GM04504 (cell line): ENCODE results near the gene NCK1.
"Not testable (repeated sequence)": the region's sequence is repeated elsewhere in the genome, so short reads cannot be mapped to it uniquely, and the experiment has no call there.

Experiments
- DNase-seq: peaks from one replicate; pipeline ENCODE4 v3.0.0-alpha.2; 2012; ENCODE audit warnings: low read depth

The NCK1 gene

GRCh38 chr3:136862617-136863322 lies 762 bp downstream of the NCK1 start:
- peak; percentile 17 for DNase-seq

DNA sequence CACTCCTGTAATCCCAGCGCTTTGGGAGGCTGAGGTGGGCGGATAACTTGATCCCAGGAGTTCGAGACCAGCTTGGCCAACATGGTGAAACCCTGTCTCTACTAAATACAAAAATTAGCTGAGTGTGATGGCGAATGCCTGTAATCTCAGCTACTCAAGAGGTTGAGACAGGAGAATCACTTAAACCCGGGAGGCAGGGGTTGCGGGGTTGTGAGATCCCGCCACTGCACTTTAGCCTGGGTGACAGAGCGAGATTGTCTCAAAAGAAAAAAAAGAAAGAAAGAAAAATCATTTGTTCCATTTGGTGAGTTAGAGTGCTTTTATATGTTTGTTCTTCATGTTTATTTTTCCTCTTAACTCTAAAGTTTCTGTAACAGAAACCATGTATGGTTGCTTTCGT lies 7.3 kb downstream of the NCK1 start:
- no peak for DNase-seq

- not testable (repeated sequence) for DNase-seq
Measured at GRCh38 chr3:136872258-136872657, 10.2 kb downstream of the NCK1 start.

GRCh38 chr3:136879510-136879909 lies 17.5 kb downstream of the NCK1 start:
- DNase-seq = not testable (repeated sequence)

DNA sequence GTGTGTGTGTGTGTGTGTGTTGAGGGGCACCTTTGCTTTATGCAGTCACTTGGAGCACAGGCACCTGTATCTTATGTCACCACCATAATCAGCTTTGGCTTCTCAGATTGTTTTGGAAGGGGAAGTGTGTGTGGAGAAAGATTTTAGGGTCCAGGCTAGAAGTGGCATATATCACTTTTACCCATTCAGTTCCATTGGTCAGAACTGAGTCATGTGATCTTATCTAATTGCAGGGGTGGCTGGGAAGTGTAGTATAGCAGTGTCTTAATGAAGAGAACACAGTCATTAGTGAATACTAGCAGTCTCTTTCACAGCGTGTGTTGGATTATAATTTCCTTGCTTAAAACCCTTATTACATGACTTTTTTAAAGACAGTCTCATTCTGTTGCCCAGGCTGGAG lies 20.6 kb downstream of the NCK1 start:
- DNase-seq = no peak

DNA sequence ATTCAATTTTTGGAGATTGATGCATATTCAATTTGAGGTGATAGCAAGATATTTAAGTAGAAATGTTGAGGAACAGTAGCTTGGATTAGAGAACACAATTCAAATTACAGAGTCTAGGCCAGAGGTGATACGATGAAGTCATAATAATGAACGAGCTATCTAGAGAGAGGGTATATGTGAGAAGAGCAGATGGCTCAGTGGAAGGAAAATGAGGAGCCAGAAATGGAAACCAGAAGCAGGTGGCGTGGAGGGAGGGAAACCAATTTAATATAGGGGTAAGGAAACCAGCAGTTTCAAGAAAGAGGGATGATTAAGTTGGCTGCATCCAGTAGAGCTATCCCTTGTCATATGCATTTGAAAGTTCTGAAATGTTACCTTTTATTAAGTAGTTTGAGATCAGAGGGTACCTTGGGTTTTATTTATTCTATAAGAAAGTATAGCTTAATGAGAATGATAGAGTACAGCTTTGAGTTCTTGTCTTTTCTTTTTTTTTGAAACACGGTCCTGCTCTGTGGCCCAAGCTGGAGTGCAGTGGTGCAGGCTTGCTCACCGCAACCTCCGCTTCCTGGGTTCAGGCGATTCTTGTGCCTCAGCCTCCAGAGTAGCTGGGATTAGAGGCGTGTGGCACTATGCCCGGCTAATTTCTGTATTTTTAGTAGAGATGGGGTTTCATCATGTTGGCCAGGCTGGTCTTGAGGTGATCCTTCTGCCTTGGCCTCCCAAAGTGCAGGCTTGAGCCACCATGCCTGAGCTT lies 22.1 kb downstream of the NCK1 start:
- no peak for DNase-seq

DNA sequence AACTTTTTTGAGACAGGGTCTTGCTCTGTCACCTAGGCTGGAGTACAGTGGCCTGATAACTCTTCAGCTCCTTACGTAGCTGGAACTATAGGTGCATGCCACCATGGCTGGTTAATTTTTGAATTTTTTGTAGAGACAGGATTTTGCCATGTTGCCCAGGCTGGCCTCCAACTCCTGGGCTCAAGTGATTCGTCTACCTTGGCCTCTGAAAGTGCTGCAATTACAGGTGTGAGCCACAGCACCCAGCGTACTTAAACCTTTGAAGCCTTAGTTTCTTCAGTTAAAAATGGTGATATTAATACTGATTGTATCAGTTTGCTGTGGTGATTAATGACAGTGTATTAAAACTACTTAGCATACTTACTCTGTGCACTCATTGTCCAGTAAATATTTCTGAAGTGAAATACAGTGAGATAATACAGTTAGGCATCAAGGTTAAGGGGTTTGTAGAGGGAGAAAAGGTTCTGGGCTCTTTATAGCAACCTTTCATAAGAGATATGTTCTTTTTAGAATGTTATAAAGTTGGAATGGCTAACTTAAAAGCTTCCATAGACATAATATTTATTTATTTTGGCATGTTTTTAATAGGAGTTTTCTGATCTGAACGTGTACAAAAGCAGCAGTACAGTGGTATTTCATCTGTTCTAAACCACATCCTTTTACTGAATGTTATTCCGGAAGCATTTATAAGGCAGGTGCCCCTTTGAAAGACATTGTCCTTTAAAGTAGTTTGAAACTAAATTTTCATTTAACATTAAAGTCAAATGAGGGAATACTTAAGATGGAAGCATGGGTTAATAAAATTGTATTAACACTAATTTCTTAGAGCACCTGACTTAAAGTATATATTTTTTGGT lies 23.6 kb downstream of the NCK1 start:
- DNase-seq = no peak

DNA sequence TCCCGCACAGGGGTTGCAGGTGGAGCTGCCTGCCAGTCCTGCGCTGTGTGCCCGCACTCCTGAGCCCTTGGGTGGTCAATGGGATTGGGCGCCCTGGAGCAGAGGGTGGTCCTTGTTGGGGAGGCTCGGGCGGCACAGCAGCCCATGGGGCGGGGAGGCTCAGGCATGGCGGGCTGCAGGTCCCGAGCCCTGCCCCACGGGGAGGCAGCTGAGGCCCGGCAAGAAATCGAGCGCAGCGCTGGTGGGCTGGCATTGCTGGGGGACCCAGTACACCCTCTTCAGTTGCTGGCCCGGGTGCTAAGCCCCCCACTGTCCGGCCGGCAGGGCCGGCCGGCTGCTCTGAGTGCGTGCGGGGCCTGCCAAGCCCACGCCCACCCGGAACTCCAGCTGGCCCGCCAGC lies 27.9 kb downstream of the NCK1 start:
- DNase-seq = no peak

- no peak for DNase-seq
Measured at GRCh38 chr3:136891934-136892855, 30.2 kb downstream of the NCK1 start.

GRCh38 chr3:136893848-136894443 lies 31.9 kb downstream of the NCK1 start:
- DNase-seq = peak; percentile 30

- DNase-seq = not testable (repeated sequence)
Measured at GRCh38 chr3:136897171-136897570, 35.2 kb downstream of the NCK1 start.

GRCh38 chr3:136898549-136898948 lies 36.5 kb downstream of the NCK1 start:
- DNase-seq = no peak

GRCh38 chr3:136898954-136899353 lies 36.9 kb downstream of the NCK1 start:
- DNase-seq = peak; percentile 4

DNA sequence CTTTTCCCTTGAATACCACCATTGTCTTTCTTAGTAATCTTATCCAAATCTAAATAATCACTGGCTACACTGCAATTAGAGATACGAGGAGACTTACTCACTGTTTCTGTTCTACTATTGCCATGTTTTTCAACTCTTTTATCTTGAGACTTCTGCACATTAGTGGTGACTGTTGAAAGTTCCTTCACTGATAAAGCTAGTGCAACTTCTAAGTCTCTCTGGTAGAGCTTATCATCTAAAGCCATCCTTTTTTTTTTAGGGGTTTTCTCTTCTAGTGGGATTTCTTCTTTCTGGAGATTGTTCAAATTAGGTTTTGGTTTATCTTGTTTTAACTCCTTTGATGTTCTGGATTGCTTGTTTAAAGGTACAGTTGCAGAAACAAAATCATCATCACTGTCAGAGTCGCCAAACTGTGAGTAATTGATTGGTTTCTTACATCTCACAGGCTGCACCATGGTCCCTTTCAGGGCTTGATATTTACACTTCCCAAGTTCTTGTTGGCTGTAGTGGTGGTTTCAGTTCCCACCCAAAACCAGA lies 37.7 kb downstream of the NCK1 start:
- DNase-seq = no peak

- DNase-seq = not testable (repeated sequence)
Measured at GRCh38 chr3:136900694-136901093, 38.7 kb downstream of the NCK1 start.

DNA sequence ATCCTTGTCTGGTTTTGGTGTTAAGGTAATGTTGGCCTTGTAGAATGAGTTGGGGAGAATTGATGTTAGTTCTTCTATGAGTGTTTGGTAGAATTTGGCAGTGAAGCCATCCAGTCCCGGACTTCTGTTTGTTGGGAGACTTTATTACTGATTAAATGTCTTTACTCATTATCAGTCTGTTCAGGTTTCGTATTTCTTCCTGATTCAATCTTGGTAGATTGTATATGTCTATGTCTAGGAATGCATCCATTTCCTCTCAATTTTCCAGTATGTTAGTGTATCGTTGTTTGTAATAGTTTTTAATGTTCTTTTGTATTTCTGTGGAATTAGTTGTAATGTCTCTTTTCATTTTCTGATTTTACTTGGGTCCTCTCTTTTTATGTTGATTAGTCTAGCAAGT lies 39.4 kb downstream of the NCK1 start:
- DNase-seq = no peak

GRCh38 chr3:136902530-136902929 lies 40.5 kb downstream of the NCK1 start:
- not testable (repeated sequence) for DNase-seq

DNA sequence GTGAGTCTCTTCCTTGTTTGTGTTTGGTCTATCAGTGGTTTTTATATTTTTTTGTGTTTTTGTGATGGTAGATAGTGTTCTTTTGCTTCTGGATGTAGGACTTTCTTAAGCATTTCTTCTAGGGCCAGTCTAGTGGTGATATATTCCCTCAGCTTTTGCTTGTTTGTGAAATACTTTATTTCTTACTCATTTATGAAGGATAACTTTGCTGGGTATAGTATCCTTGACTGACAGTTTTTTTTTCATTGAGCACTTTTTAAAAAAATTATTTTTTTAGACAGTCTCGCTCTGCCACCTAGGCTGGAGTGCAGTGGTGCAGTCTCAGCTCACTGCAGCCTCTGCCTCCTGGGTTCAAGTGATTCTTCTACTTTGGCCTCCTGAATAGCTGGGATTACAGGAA lies 41.9 kb downstream of the NCK1 start:
- no peak for DNase-seq

DNA sequence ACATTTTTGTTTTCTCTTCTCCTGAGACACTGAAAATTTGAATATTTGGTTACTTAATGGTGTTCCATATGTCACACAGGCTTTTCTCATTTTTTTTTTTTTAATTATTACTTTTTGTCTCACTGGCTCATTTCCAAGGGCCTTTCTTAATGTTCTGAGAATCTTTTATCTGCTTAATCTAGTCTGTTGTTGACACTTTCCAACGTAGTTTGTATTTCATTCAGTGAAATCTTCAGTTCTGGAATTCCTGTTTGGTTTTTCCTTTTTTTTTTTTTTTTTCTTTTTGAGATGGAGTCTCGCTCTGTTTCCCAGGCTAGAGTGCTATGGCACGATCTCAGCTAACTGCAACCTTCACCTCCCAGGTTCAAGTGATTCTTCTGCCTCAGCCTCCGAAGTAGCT lies 42.7 kb downstream of the NCK1 start:
- no peak for DNase-seq

DNA sequence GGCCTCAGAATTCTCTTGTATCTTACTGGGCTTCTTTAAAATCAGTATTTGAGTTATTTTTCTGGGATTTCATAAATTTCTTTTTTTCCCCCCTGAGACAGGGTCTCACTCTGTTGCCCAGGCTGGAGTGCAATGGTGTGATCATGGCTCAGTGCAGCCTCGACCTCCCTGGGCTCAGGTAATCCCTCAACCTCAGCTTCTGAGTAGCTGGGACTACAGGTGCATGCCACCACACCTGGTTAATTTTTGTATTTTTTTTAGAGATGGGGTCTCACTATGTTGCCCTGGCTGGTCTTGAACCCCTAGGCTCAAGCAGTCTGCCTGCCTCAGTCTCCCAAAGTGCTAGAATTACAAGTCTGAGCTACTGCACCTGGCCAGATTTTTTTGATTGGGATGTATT lies 43.5 kb downstream of the NCK1 start:
- DNase-seq = no peak

- DNase-seq = no peak
Measured at GRCh38 chr3:136906725-136907124, 44.7 kb downstream of the NCK1 start.
